ENCODE measurements around the gene HSPA1L. TPM values are rescaled to one million over a fixed set of nuclear protein-coding genes. Genes with fewer than 3 reads are reported as not detected.
"Not testable (repeated sequence)": the region's sequence is repeated elsewhere in the genome, so short reads cannot be mapped to it uniquely, and the experiment has no call there.

Gene HSPA1L
- total RNA-seq, result under 1 TPM; 0.86 to 0.95 TPM

GRCh38 chr6:31815025-31815838, at the start of gene HSPA1L, which contains the start of gene HSPA1A:
TSS of gene HSPA1L (minus strand) at chr6:31815283. CDS start at chr6:31811972, 3,311 bp downstream.
TSS of gene HSPA1A (plus strand) at chr6:31815543. CDS start at chr6:31815757, 214 bp downstream.
- Mint-ChIP-seq H3K9me3 (no peaks in the 10 kb centered on the region), H3K27me3 (ENCODE audit: low read depth) (no peaks in the 10 kb centered on the region), H3K36me3 (ENCODE audit: low read depth) (no peaks in the 10 kb centered on the region), H3K4me3 (peak within 1 kb of the TSS; percentile 84), H3K4me1 (ENCODE audit: low read depth) (peaks cover 54% of the 10 kb centered on the region), H3K27ac (peak within 1 kb of the TSS; percentile 96)
- CTCF ChIA-PET, result interaction anchor here (0.7 to 0.8 kb wide), 2 partner anchors 8 to 26 kb away, joined by 4 read pairs; partner anchors contain the start of gene LSM2
- intact Hi-C loops (cut with micrococcal nuclease), result loop anchor here (2.0 kb wide), 1 partner anchor 76 kb away; no protein-coding TSS in a partner anchor
- peak; percentile 60 for DNase-seq

DNA sequence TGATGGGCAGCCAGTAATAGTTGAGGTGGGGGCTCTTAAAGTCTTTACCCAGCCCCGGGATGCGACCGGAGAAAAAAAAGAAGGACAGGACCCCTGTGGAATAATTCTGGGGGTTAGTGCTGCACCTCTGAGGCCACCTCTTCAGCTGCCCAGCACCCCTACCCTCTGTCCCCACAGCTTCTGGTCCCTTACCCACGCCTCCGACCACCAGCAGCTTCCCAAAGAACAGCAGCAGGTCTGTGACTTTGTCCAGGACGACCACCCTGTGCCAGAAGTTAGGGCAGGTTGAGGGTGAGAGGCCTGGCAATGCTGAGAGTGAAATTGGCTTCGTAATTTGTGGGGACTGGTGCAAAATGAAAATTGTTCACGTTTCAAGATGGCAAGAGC, 49.7 kb upstream of the HSPA1L start:
- Mint-ChIP-seq H3K4me1 (ENCODE audit: low read depth) (peaks cover 11% of the 10 kb centered on the region), H3K36me3 (ENCODE audit: low read depth) (no peaks in the 10 kb centered on the region), H3K9me3 (no peaks in the 10 kb centered on the region), H3K27me3 (ENCODE audit: low read depth) (no peaks in the 10 kb centered on the region), H3K4me3 (no peak overlapping the region), H3K27ac (no peak overlapping the region)
- DNase-seq, result no peak
- intact Hi-C loops (cut with micrococcal nuclease), result no loop called here
- CTCF ChIA-PET, result interaction anchor here (0.6 to 2.5 kb wide), 6 partner anchors 11 to 186 kb away, joined by 3 to 7 read pairs (median 4); partner anchors contain the start of gene EHMT2

GRCh38 chr6:31864123-31864562, 49.1 kb upstream of the HSPA1L start:
- intact Hi-C loops (cut with micrococcal nuclease); H3K27me3 Mint-ChIP-seq (ENCODE audit: low read depth): not testable (repeated sequence)
- peak overlapping the region; percentile 73 for H3K27ac Mint-ChIP-seq

GRCh38 chr6:31862344-31863235, 47.5 kb upstream of the HSPA1L start, which contains the start of gene NEU1:
TSS of gene NEU1 (minus strand) at chr6:31862821. CDS start at chr6:31862776, 45 bp downstream.
- peak within 1 kb of the TSS; percentile 73 for H3K27ac Mint-ChIP-seq
- intact Hi-C loops (cut with micrococcal nuclease), result loop anchor here (1.0 to 2.0 kb wide), 13 partner anchors 28 to 320 kb away; partner anchors contain the start of genes ABHD16A, BAG6, DDX39B and EHMT2
- peak within 1 kb of the TSS; percentile 90 for H3K4me3 Mint-ChIP-seq
- CTCF ChIA-PET, result interaction anchor here (0.6 to 2.5 kb wide), 5 partner anchors 30 to 198 kb away, joined by 3 to 7 read pairs (median 3); partner anchors contain the start of gene GPANK1
- H3K27me3 Mint-ChIP-seq (ENCODE audit: low read depth), result no peaks in the 10 kb centered on the region
- peak; percentile 100 for DNase-seq
- no peaks in the 10 kb centered on the region for H3K36me3 Mint-ChIP-seq (ENCODE audit: low read depth)
- peaks cover 11% of the 10 kb centered on the region for H3K4me1 Mint-ChIP-seq (ENCODE audit: low read depth)
- H3K9me3 Mint-ChIP-seq, result no peaks in the 10 kb centered on the region

More at GRCh38 chr6:31864123-31864562, 49.1 kb upstream of the HSPA1L start:
- Mint-ChIP-seq H3K4me1 (ENCODE audit: low read depth) (peaks cover 11% of the 10 kb centered on the region), H3K4me3 (peak overlapping the region; percentile 90)
- CTCF ChIA-PET, result interaction anchor here (0.6 to 2.5 kb wide), 8 partner anchors 12 to 318 kb away, joined by 3 to 7 read pairs (median 4); partner anchors contain the start of genes ATP6V1G2 and EHMT2
- not testable (repeated sequence) for H3K9me3 Mint-ChIP-seq; DNase-seq; H3K36me3 Mint-ChIP-seq (ENCODE audit: low read depth)

DNA sequence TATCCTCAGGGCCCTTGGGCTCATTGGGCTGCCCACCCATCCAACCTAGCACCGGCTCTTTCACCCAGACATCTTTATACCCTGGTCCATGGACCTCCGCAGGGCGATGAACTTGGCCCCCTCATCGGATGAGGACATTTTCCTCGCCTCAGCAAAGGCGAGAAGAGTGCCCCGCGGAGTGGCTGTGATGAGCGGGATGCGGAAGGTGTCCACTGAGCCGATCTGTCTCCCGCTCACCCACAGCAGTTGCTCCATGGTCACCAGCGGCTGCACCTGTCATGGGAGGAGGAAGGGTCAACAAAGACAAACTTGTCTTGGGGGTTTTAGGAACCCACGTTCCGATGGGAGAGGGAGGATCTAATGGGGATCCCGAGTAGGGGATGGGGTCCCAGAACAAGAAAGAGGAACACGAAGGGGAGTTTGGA, 46.8 kb upstream of the HSPA1L start:
- intact Hi-C loops (cut with micrococcal nuclease), result loop anchor here (2.0 kb wide), 3 partner anchors 35 to 181 kb away; partner anchors contain the start of genes EHMT2, LY6G5C and VARS1
- CTCF ChIA-PET, result no interaction called here
- Mint-ChIP-seq H3K4me1 (ENCODE audit: low read depth) (peaks cover 11% of the 10 kb centered on the region), H3K27ac (peak overlapping the region; percentile 73), H3K4me3 (peak overlapping the region; percentile 90), H3K36me3 (ENCODE audit: low read depth) (no peaks in the 10 kb centered on the region), H3K27me3 (ENCODE audit: low read depth) (no peaks in the 10 kb centered on the region), H3K9me3 (no peaks in the 10 kb centered on the region)
- DNase-seq, result no peak

DNA sequence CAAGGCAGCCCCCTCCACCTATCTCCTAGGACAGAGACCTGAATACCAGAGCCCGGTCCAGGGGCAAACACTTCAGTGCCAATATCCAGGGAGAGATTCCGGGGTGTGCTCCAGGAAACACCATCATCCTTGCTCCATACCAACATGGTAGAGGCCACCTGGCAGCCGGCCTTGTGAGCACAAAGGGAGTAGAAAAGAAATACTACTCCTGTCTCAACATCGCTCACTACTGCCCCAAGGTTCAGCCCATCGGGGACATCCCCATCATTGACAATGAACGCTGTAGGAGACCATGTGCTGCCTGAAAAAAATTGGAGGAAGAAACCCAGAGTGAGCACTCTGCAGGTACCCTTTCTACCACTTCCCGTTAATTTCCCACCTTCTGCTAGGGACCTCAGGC, 46.1 kb upstream of the HSPA1L start:
- Mint-ChIP-seq H3K4me1 (ENCODE audit: low read depth) (peaks cover 11% of the 10 kb centered on the region), H3K27ac (no peak overlapping the region), H3K27me3 (ENCODE audit: low read depth) (no peaks in the 10 kb centered on the region), H3K36me3 (ENCODE audit: low read depth) (no peaks in the 10 kb centered on the region), H3K4me3 (no peak overlapping the region), H3K9me3 (no peaks in the 10 kb centered on the region)
- CTCF ChIA-PET, result no interaction called here
- intact Hi-C loops (cut with micrococcal nuclease), result no loop called here
- no peak for DNase-seq

DNA sequence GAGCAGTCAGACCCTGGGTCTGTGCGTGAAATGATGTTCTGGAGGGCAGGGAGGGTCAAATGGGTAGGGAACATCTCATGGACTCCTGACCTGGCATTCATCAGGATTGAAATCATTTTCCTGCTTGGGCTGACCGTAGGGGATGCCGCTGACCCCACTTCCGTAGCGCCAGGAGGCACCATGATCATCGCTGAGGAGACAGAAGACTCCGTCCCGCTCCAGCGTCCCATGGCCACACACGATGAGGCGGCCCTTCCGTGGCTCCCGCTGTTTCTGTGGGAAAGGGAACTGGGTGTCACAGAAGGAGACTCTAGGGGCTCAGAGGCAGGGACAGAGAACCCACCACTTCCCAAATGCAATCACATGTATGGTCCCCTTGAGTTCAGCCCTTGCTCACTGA, 45.3 kb upstream of the HSPA1L start:
- Mint-ChIP-seq H3K4me1 (ENCODE audit: low read depth) (peaks cover 11% of the 10 kb centered on the region), H3K4me3 (no peak overlapping the region), H3K9me3 (no peaks in the 10 kb centered on the region), H3K36me3 (ENCODE audit: low read depth) (no peaks in the 10 kb centered on the region), H3K27me3 (ENCODE audit: low read depth) (no peaks in the 10 kb centered on the region), H3K27ac (no peak overlapping the region)
- intact Hi-C loops (cut with micrococcal nuclease), result no loop called here
- DNase-seq, result no peak
- CTCF ChIA-PET, result interaction anchor here (1.3 kb wide), 1 partner anchor 22 kb away, joined by 4 read pairs; no protein-coding TSS in a partner anchor

DNA sequence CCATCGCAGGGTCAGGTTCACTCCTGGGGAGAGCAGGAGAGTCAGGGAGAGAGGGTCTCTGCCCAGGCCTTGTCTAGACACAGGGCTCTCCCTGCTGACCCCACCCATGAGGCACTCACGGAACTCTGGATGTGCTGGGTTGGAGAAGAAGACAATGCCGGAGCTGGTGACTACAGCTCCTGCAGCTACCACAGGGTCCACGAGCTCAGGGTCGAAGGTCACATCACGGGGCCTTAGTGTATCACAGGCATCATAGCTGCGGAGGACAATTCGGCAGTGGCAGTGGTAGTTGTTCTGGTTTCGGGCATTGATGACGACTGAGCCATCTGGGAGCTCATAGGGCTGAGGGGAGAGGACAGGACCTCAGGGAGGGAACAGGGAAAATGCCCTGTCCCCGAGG, 44.8 kb upstream of the HSPA1L start:
- no peak for DNase-seq
- intact Hi-C loops (cut with micrococcal nuclease), result no loop called here
- Mint-ChIP-seq H3K36me3 (ENCODE audit: low read depth) (no peaks in the 10 kb centered on the region), H3K9me3 (no peaks in the 10 kb centered on the region), H3K27ac (no peak overlapping the region), H3K27me3 (ENCODE audit: low read depth) (no peaks in the 10 kb centered on the region), H3K4me1 (ENCODE audit: low read depth) (peaks cover 11% of the 10 kb centered on the region), H3K4me3 (no peak overlapping the region)
- CTCF ChIA-PET, result interaction anchor here (1.3 kb wide), 1 partner anchor 22 kb away, joined by 4 read pairs; no protein-coding TSS in a partner anchor

- no peak for DNase-seq
- Mint-ChIP-seq H3K27me3 (ENCODE audit: low read depth) (no peaks in the 10 kb centered on the region), H3K9me3 (no peaks in the 10 kb centered on the region), H3K27ac (no peak overlapping the region), H3K36me3 (ENCODE audit: low read depth) (no peaks in the 10 kb centered on the region), H3K4me3 (no peak overlapping the region), H3K4me1 (ENCODE audit: low read depth) (peaks cover 11% of the 10 kb centered on the region)
- CTCF ChIA-PET, result interaction anchor here (1.0 kb wide), 1 partner anchor 27 kb away, joined by 3 read pairs; no protein-coding TSS in a partner anchor
- intact Hi-C loops (cut with micrococcal nuclease), result no loop called here
Observed at GRCh38 chr6:31858707-31859106, 43.6 kb upstream of the HSPA1L start.

DNA sequence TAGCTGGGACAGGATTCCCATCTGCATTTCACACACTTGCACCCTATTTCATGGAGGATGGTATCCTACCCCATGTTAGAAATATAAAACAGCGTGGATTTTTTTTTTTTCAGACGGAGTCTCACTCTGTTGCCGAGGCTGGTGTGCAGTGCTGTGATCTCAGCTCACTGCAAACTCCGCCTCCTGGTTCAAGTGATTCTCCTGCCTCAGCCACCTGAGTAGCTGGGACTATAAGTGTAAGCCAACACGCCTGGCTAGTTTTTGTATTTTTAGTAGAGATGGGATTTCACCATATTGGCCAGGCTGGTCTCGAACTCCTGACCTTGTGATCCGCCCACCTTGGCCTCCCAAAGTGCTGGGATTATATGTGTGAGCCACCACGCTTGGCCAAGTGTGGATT, 42.7 kb upstream of the HSPA1L start:
- H3K36me3 Mint-ChIP-seq (ENCODE audit: low read depth), result not testable (repeated sequence)

GRCh38 chr6:31851980-31852718, 37.1 kb upstream of the HSPA1L start:
- intact Hi-C loops (cut with micrococcal nuclease); H3K27ac Mint-ChIP-seq; DNase-seq; H3K4me3 Mint-ChIP-seq; H3K4me1 Mint-ChIP-seq (ENCODE audit: low read depth); H3K27me3 Mint-ChIP-seq (ENCODE audit: low read depth); H3K36me3 Mint-ChIP-seq (ENCODE audit: low read depth); H3K9me3 Mint-ChIP-seq: not testable (repeated sequence)
- CTCF ChIA-PET, result interaction anchor here (0.6 kb wide), 1 partner anchor 802 kb away, joined by 3 read pairs; no protein-coding TSS in a partner anchor

More for the DNA sequence above, 42.7 kb upstream of the HSPA1L start:
- H3K9me3 Mint-ChIP-seq; H3K4me3 Mint-ChIP-seq; DNase-seq; intact Hi-C loops (cut with micrococcal nuclease); H3K27me3 Mint-ChIP-seq (ENCODE audit: low read depth); H3K27ac Mint-ChIP-seq: not testable (repeated sequence)
- CTCF ChIA-PET, result interaction anchor here (1.1 kb wide), 1 partner anchor 18 kb away, joined by 3 read pairs; no protein-coding TSS in a partner anchor
- H3K4me1 Mint-ChIP-seq (ENCODE audit: low read depth), result peaks cover 11% of the 10 kb centered on the region

Data from activated naive CD4-positive, alpha-beta T cell treated with anti-CD3 and anti-CD28 coated beads for 36 hours (primary cell).